ENCODE results near the gene LRP1-AS. TPM values are rescaled to one million over a fixed set of nuclear protein-coding genes. Genes with fewer than 3 reads are reported as not detected.
"Not testable (repeated sequence)": the region's sequence is repeated elsewhere in the genome, so short reads cannot be mapped to it uniquely, and the experiment has no call there.

The LRP1-AS gene
- total and polyA plus RNA-seq, 10 of the 15 experiments (the other 5 are each of a cell fraction or from before 2014, with no cell fraction given), result not detected

DNA sequence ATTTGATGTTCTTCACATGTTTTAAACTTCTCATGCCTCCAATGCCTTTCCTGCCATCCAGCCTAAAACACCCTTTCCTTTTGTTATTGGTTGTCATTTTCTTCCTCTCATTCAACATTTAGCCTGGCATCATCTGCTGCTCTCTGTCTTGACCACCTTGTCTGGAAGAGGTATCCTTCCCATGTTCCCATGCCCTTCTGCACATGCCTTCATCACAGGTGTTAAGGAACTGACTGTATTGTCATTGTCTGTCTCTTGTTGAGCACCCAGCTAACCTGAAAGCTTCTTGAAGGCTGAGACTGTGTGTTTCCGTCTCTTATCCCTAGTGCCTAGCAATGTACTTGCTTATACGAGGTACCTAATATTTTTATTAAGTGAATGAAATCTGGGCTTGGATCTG is 23.6 kb downstream of the LRP1-AS start:
- H4K20me1 ChIP-seq (ENCODE audit: control insufficient read depth, insufficient read depth), result no peaks in the 10 kb centered on the region
- no peak overlapping the region for H3K9ac ChIP-seq (ENCODE audit: control insufficient read depth, insufficient read depth, low read length)
- FAIRE-seq (no peak), ATAC-seq (no peak), DNase-seq (ENCODE audit: low read depth, low spot score) (no peak)
- H3K4me1 ChIP-seq (ENCODE audit: control insufficient read depth, insufficient read depth, low read length), result peaks cover 15% of the 10 kb centered on the region
- no peak overlapping the region for H3K4me2 ChIP-seq (ENCODE audit: control insufficient read depth, insufficient read depth)
- H2AFZ ChIP-seq (ENCODE audit: control insufficient read depth, low read depth, low read length), result no peak overlapping the region
- H3K27ac ChIP-seq (ENCODE audit: control insufficient read depth, insufficient read depth), result no peak overlapping the region
- BruUV-seq (replicated peaks), result no TSS peak
- H3K27me3 ChIP-seq (replicated peaks in 1 of 2; ENCODE audit: control insufficient read depth in 2 of 2, insufficient read depth in 2 of 2, low read length in 1 of 2), result peaks cover 1 to 5% of the 10 kb centered on the region in 2 experiments
- CTCF ChIA-PET, result interaction anchor here (0.8 to 9.3 kb wide), 26 partner anchors 9 to 813 kb away, joined by 3 to 159 read pairs (median 5); partner anchors contain the start of genes LRP1-AS and STAT6
- intact Hi-C loops (cut with micrococcal nuclease; ENCODE audit: unreplicated experiment) (loop anchor here (1.0 to 5.0 kb wide), 3 partner anchors 49 to 118 kb away; no protein-coding TSS in a partner anchor), in situ Hi-C loops (cut with MboI) (loop anchor here (5.0 kb wide), 1 partner anchor 58 kb away; no protein-coding TSS in a partner anchor)
- SMC1A ChIA-PET (ENCODE audit: uncharacterized antibody, unreplicated experiment), result interaction anchor here (0.8 to 5.2 kb wide), 10 partner anchors 13 to 151 kb away, joined by 3 to 36 read pairs (median 5); partner anchors contain the start of gene STAT6
- H3K36me3 ChIP-seq (ENCODE audit: control insufficient read depth in 2 of 2, insufficient read depth in 2 of 2, low read length in 1 of 2), result no peaks in the 10 kb centered on the region
- 0% methylated on average over 2 of the region's 2 CpGs for WGBS (ENCODE audit: insufficient coverage, insufficient replicate concordance, low lambda C conversion rate, missing lambda C conversion rate)
- RAD21 ChIA-PET (ENCODE audit: unreplicated experiment), result interaction anchor here (1.0 to 2.1 kb wide), 8 partner anchors 12 to 119 kb away, joined by 3 to 13 read pairs (median 6); partner anchors contain the start of genes SHMT2 and STAT6
- no peak overlapping the region for H3K4me3 ChIP-seq
- no peak for TF ChIP-seq ESRRA (IDR thresholded peaks at IDR 0.05; ENCODE audit: low read length)
- H3K9me3 ChIP-seq (replicated peaks; ENCODE audit: control insufficient read depth, insufficient read depth, low read length), result peaks cover 7% of the 10 kb centered on the region
- POLR2A ChIA-PET, result no interaction called here
- H3K79me2 ChIP-seq (ENCODE audit: control insufficient read depth, insufficient read depth, low read length), result no peaks in the 10 kb centered on the region

DNA sequence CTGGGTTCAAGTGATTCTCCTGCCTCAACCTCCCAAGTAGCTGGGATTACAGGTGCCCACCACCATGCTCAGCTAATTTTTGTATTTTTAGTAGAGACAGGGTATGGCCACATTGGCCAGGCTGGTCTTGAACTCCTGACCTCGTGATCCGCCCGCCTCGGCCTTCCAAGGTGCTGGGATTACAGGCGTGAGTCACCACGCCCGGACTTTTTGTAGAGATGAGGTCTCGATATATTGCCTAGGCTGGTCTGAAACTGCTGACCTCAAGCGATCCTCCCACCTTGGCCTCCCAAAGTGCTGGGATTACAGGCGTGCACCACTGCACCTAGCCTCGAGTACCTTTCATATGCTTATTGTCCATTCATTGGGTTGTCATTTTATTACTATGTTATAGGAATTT is 26.7 kb downstream of the LRP1-AS start:
- not testable (repeated sequence) for H2AFZ ChIP-seq (ENCODE audit: control insufficient read depth, low read depth, low read length); H3K4me2 ChIP-seq (ENCODE audit: control insufficient read depth, insufficient read depth); H3K4me3 ChIP-seq; H3K9ac ChIP-seq (ENCODE audit: control insufficient read depth, insufficient read depth, low read length); H4K20me1 ChIP-seq (ENCODE audit: control insufficient read depth, insufficient read depth); H3K9me3 ChIP-seq (replicated peaks; ENCODE audit: control insufficient read depth, insufficient read depth, low read length); H3K27me3 ChIP-seq (replicated peaks in 1 of 2; ENCODE audit: control insufficient read depth in 2 of 2, insufficient read depth in 2 of 2, low read length in 1 of 2); DNase-seq (ENCODE audit: low read depth, low spot score); FAIRE-seq; H3K27ac ChIP-seq (ENCODE audit: control insufficient read depth, insufficient read depth); ATAC-seq; H3K79me2 ChIP-seq (ENCODE audit: control insufficient read depth, insufficient read depth, low read length); H3K36me3 ChIP-seq (ENCODE audit: control insufficient read depth in 2 of 2, insufficient read depth in 2 of 2, low read length in 1 of 2); BruUV-seq (replicated peaks)
- POLR2A ChIA-PET, result interaction anchor here (0.6 kb wide), 1 partner anchor 364 kb away, joined by 6 read pairs; no protein-coding TSS in a partner anchor
- CTCF ChIA-PET, result interaction anchor here (0.6 to 9.3 kb wide), 8 partner anchors 9 to 1017 kb away, joined by 3 to 159 read pairs (median 5); partner anchors contain the start of genes PA2G4 and STAT6
- RAD21 ChIA-PET (ENCODE audit: unreplicated experiment), result interaction anchor here (0.7 kb wide), 1 partner anchor 10 kb away, joined by 3 read pairs; the partner anchor contains the start of gene STAT6
- 79% methylated on average over 11 of the region's 11 CpGs for WGBS (ENCODE audit: insufficient coverage, insufficient replicate concordance, low lambda C conversion rate, missing lambda C conversion rate)
- H3K4me1 ChIP-seq (ENCODE audit: control insufficient read depth, insufficient read depth, low read length), result peaks cover 13% of the 10 kb centered on the region
- SMC1A ChIA-PET (ENCODE audit: uncharacterized antibody, unreplicated experiment), result interaction anchor here (1.0 to 2.8 kb wide), 5 partner anchors 10 to 74 kb away, joined by 3 to 17 read pairs (median 3); partner anchors contain the start of gene STAT6
- intact Hi-C loops (cut with micrococcal nuclease; ENCODE audit: unreplicated experiment), result loop anchor here (5.0 kb wide), 1 partner anchor 122 kb away; no protein-coding TSS in a partner anchor
- in situ Hi-C loops (cut with MboI), result loop anchor here (5.0 kb wide), 1 partner anchor 62 kb away; no protein-coding TSS in a partner anchor

All from GM12878 (cell line).